Measurements from ENCODE around the gene PDK1.

Gene PDK1

DNA sequence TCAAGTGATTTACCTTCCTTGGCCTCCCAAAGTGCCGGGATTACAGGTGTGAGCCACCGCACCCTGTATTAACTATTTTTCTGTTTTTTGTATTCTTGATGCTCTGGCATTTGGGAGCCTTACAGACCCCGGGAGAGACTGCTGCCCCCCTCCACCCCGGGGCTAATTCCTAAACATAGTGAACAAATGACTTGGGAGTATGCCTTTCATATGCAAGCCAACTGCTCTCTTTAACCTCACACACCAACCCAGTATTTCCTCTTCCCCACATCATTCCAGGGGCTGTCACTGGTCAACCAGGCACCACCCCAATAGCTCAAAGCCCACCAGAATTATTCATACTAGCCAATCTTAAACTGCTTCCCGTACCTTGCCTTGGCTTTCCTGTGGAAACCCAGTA, 79.7 kb downstream of the PDK1 start:
- TF ChIP-seq, protein P1, sequence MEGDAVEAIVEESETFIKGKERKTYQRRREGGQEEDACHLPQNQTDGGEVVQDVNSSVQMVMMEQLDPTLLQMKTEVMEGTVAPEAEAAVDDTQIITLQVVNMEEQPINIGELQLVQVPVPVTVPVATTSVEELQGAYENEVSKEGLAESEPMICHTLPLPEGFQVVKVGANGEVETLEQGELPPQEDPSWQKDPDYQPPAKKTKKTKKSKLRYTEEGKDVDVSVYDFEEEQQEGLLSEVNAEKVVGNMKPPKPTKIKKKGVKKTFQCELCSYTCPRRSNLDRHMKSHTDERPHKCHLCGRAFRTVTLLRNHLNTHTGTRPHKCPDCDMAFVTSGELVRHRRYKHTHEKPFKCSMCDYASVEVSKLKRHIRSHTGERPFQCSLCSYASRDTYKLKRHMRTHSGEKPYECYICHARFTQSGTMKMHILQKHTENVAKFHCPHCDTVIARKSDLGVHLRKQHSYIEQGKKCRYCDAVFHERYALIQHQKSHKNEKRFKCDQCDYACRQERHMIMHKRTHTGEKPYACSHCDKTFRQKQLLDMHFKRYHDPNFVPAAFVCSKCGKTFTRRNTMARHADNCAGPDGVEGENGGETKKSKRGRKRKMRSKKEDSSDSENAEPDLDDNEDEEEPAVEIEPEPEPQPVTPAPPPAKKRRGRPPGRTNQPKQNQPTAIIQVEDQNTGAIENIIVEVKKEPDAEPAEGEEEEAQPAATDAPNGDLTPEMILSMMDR (IDR thresholded peaks at IDR 0.05; ENCODE audit: insufficient read depth, low read depth, low read length, missing control alignments) = no peak
- DNase-seq (ENCODE audit: low read depth) = no peak

DNA sequence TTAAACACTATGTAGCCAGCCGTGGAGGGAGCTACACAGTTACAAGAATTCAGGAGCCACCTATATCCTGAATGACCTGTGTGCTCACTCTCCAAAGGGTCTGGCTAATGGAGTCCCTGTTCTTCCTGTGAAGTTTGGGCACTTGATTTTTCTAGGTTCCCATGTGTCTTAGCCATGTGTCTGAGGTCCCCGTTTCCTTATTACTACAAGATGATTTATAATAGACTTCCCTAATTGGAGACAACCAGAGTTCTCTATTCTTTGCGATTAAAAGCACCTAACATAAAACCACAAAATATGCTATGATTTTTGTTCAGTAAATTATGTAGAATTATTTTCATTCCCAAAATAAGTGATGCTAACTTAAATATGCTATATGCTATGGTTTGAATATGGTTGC, 83.4 kb downstream of the PDK1 start:
- no peak overlapping the region for H3K4me3 ChIP-seq (ENCODE audit: low read depth, low read length)
- TF ChIP-seq, protein P1 (IDR thresholded peaks at IDR 0.05; ENCODE audit: insufficient read depth, low read depth, low read length, missing control alignments) = no peak
- DNase-seq (ENCODE audit: low read depth) = no peak

More for the DNA sequence above, 79.7 kb downstream of the PDK1 start:
- H3K4me3 ChIP-seq (ENCODE audit: low read depth, low read length) = no peak overlapping the region

DNA sequence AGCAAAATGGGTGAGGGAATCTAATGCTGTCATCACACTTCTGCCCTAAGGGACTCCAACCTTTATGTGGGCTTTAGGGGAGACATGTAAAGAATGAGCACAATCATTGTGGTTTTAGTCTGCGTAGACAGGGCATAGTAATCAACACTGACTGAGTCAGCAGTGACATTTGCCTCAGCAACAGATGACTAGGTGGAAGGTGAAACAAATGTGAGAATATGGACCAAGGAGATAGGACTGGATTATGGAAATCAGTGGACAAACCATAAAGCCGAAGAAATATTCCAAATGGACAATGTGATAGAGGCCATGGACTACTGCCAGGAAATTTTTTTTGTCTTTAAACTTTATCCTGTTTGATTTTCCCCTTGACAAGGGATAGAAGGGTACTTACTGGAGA, 83.9 kb downstream of the PDK1 start:
- no peak for DNase-seq (ENCODE audit: low read depth)
- no peak overlapping the region for H3K4me3 ChIP-seq (ENCODE audit: low read depth, low read length)
- TF ChIP-seq, protein P1 (IDR thresholded peaks at IDR 0.05; ENCODE audit: insufficient read depth, low read depth, low read length, missing control alignments) = no peak

DNA sequence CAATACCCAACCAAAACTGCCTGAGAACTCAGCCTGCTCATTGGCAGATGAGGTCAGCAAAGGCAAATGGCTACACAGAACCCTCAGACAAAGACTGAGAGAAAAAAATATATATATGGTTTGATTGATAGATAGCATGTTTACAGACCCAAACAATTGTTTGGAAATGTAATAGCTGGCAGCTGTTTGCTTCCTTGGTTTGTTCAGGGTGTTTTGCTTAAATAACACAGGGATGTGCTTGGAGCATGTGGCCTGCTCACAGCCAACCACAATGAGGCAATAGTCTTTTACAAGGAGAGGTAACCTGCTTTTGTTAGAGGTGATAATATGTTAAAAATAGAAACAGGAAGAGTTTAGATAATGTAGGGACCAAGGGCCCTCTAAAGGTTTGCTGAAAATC, 84.5 kb downstream of the PDK1 start:
- H3K4me3 ChIP-seq (ENCODE audit: low read depth, low read length) = no peak overlapping the region
- TF ChIP-seq, protein P1 (IDR thresholded peaks at IDR 0.05; ENCODE audit: insufficient read depth, low read depth, low read length, missing control alignments) = no peak
- DNase-seq (ENCODE audit: low read depth) = no peak

DNA sequence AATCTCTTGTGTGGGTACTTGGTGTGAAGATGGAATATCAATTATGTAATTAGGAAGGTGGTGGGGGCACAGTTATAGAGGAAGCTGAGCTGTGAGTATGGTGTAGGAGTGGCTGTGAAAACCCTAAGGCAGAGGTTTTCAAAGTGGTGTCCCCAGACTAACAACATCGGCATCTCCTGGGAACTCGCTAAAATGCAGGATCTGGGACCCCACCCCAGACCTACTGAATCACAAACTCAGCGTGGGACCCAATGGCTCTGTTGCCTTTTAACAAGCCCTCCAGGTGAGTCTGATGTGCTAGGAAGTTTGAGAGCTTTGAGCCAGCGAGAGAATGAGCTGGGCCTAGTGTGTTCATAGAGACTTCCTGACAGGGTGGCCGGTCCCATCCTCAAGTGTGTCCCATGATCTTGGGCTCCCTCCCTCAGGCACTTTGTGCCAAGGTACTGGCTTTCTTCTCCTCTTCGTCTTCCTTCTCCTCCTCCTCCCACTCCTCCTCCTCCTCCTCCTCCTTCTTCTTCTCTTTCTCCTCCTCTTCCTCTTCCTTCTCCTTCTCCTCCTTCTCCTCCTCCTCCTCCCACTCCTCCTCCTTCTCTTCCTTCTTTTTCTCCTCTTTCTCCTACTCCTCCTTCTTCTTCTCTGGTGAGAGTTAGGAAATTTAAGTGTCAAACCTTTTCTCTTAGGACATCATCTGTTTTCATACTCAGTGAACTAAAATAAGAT, 86.6 kb downstream of the PDK1 start:
- DNase-seq (ENCODE audit: low read depth) = no peak
- no peak overlapping the region for H3K4me3 ChIP-seq (ENCODE audit: low read depth, low read length)
- TF ChIP-seq, protein P1 (IDR thresholded peaks at IDR 0.05; ENCODE audit: insufficient read depth, low read depth, low read length, missing control alignments) = no peak

DNA sequence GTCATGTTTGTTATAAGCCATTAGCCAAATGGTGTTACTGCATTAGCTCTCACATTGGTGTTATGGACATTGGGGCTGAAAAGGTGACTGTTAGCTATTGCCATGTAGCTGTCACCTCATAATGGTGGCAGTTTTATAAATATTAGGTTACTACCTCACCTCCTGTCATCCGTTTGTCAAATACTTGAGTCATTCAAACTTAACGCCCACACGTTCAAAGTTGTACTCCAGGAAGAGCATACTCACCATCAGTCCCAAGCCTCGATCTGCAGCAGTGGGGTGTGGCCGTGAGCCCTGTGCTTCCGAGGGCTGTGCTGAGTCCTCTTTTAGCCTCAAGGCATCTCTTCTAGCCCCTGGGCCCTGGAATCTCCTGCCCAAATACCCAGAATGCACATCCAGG, 87.3 kb downstream of the PDK1 start:
- no peak overlapping the region for H3K4me3 ChIP-seq (ENCODE audit: low read depth, low read length)
- DNase-seq (ENCODE audit: low read depth) = no peak
- TF ChIP-seq, protein P1 (IDR thresholded peaks at IDR 0.05; ENCODE audit: insufficient read depth, low read depth, low read length, missing control alignments) = no peak

DNA sequence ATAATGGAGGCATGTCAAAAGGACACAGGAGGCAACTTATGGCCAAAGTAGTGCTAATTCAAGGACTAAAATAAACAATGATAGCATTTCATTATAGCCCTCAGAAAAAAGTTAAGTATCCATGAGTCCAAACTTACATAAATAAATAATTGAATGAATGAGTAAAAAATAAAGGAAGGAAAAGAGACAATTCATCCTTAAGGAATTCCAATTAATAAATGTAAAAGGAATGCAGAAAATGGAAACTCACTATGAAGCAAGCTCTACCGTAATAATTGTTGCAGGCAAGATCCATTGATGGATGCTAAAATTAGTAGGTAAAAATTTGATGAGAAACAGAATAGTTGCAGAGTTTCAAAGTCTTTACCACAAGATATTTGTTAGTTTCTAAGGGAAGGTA, 91.5 kb downstream of the PDK1 start:
- TF ChIP-seq, protein P1 (IDR thresholded peaks at IDR 0.05; ENCODE audit: insufficient read depth, low read depth, low read length, missing control alignments) = no peak

More for the DNA sequence above, 91.5 kb downstream of the PDK1 start:
- no peak overlapping the region for H3K4me3 ChIP-seq (ENCODE audit: low read depth, low read length)
- DNase-seq (ENCODE audit: low read depth) = no peak
